GM19324 (cell line): ENCODE measurements around the gene CKS2.

Experiments used
- ATAC-seq: cut with Tn5 transposase; IDR thresholded peaks from one replicate; pipeline ENCODE4 v1.9.1; 2021; ENCODE audit warnings: mild to moderate bottlenecking, moderate library complexity; ENCODE audit not compliant: unreplicated experiment, low FRiP score

CKS2 gene

DNA sequence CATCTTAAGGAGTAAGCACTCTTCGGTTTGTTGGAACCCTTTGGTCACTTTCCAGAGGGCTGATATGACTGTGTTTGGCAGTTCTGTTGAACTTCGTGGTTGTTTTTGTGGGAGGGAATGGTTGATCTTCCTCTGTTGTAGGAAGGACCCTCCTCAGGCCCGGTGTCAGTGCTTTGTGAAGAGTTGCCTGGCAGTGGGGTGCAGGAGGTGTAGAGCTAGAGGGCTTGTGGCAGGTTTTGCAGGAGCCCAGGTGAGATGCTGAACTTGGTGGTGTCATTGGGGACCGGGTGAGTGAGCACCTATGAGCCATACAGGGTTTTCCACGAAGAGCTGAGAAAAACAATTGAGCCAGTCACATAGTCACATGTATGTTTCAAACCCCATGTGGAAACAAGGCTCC lies 34.5 kb downstream of the CKS2 start:
- ATAC-seq = no peak

DNA sequence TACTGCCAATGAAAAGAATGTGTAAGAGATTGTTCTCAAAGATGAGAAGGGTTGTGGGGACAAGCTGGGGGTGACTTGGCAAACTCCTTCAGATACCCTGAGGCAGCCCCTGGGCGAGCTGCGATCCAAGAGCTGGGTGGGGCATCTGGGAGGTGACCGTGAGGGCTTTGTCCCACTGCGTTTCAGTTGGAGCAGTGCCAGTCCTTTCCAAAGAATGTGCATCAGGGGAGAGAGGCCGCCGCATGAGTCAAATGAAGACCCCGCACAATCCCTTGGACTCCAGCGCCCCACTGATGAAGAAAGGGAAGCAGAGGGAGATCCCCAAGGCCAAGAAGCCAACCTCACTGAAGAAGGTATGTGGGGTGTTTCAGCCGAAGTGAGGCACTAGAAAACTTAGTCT lies 35.7 kb downstream of the CKS2 start:
- ATAC-seq = no peak

DNA sequence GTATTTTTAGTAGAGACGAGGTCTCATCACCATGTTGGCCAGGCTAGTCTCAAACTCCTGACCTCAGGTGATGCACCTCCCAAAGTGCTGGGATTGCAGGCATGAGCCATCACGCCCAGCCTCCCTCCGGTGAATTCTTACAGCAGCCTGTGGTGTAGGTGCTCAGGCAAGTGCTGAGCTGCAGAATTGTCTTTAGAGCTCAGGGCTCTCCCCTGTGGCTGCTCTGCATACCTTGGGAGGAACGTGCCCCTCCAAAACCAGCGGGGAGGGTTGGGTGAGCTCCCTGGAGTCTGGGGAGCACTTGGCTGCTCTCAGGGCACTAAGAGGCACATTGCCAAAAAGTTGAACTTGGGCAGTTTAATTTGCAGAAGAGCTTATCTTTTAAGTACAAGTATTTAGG lies 36.7 kb downstream of the CKS2 start:
- no peak for ATAC-seq

DNA sequence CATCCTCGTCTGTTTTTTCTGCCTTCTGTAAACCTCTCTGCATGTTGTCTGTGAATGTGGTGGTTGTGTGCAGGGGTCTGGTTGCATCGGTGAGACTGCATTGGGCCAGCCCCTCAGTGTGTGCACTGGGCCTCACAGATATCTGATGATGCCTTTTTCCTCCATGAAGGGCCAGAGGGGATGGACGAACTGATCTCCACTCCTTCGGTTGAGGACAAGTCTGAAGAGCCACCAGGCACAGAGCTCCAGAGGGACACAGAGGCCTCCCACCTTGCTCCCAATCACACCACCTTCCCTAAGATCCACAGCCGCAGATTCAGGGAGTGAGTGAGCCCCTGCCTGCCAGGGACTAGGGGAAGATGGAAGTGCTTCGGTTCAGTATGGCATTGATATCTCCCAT lies 38.6 kb downstream of the CKS2 start:
- ATAC-seq = no peak

DNA sequence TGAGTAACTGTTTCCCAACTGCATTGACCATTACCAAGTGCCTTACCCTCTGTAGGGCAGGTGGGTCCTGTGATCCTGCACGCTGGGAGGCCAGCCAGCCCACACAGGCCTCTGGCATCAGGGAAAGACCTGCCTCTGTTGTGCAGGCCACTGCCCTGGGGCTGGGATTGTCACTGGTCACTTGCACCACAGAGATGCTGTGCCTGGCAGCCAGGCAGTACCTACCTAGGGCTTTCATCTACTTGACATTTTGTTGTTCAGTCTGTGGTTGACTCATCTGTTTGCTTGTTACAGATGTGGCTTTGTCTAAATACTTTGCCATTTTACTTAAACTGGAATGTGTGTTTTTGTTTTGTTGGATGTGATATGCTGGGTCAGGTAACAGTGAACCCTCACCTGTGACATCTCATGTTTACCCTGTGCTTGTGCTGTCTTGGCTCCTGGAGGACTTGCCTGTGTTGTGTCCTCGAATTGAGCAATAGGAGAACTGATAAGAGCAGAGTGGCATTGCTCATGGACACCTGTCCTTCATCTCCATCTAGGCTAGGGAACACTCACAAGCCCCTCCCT lies 40.1 kb downstream of the CKS2 start:
- ATAC-seq = no peak

DNA sequence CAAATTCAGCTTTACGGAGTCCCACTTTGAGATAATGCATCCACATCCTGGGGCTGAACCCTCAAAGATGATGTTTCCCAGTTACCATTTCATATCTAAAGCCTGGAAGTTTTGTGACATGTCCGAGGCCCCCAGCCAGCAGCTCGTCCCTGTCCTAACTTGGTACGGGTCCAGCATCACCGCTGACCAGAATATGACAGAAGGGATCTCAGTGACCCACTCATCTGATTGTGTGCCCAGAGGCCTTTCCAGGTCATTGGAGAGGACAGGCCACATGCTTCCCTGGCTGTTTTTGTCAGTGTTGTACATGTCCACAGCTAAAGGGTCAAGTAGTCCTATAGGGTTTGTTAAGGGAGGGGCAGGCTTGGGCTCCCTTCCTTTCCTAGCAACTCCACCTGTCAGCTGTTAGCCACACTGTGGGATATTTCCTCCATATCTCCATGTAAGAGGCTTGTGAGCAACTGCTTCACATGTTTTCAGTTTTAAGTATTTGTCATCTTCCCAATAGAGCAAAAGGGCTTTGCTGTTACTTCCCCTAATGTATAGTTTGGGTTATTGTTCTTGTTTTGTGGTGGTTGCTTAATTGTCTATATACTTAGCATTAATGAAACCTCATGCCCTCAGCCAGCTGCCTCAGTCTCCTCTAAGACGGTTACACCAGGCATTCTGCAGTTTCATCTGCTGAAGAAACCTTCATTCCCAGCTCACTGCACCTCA lies 40.7 kb downstream of the CKS2 start:
- ATAC-seq = no peak

DNA sequence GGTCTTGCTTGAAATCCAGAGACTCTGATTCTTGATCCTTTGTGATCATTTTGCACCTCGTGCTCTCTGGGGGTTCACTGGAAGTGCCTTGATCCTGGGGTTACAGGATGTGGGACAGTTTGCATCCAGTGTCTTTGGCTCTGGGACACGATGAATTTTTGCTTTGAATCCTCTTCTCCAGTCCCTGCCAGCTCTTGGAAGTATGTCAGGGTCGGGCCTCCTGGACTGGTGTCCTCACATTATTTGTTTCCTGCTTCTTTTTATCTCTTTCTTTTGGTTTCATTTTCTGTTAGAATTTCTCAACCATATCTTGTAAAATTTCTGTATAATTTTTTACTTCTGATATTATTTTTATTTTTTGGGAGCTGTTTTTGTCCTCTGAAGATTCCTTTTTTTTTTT lies 41.5 kb downstream of the CKS2 start:
- ATAC-seq = no peak

DNA sequence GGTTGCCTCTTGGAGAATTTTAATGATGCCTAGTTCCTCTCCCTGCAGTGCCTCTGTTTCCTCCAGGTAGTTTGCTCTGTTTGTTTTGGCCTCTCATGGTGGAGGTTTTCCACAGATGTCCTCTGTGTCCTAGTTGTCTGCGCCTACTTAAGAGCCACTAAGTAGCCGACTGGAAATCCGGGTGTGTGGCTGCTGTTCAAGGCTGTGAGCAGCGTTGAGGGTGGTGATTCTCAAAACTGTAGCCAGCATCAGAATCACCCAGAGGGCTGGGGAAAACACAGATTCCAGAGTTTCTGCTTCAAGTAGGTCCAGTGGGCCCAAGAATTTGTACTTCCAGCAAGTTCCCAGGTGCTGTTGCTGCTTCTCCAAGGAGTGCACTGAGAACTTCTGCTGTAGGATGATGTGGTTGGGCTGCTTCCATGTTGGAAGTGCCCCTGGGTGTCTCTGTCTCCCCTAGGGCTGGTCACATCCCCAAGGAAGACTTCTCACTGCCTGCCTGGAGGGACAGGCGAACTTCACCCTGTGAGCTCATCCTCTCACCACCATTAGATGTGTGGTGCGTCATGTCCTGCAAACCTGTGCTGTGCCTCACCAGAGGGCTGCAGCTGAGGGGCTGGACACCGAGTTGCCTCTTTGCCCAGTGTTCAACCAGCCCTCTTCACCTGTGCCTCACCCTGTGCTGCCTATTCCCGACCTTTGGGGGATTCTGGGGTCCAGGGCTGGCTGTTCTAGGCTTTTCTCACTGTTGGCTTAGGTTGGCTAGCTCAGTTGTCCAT lies 42.1 kb downstream of the CKS2 start:
- no peak for ATAC-seq

DNA sequence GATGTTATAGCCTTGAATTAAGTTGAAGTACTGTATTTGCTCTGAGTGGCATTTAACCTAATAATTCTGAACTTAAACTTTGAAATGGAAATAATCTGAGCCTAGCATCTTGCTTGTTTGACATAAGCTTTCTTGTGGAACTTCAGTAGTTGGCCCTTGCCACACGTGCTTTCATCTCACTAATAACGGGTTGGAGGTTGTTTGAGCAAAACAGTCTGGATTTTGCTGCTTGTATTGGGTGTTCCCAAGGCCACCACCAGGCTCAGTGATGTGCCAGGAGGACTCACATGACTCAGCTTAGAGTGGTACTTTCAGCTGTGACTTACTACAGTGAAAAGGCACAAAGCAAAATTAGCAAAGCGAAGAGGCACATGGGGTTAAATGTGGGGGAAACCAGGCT lies 43.0 kb downstream of the CKS2 start:
- ATAC-seq = no peak

DNA sequence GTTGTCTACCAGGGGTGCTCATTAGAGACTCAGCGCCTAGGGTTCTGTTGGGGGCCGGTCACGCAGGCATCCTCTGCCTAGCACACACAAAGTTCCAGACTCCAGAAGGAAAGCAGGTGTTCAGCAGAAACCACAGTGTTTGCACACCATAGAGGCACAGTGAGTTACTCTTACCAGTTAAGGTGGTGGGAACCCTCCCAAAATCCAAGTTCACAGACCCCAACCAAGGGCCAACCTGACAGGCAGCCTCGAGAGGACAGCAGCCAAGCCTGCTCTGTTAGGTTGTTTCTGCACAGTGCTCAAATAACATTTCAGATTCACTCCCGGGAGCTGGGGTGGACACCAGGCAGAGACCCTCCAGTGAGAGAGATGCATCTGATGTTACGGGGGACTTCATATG lies 43.5 kb downstream of the CKS2 start:
- no peak for ATAC-seq

DNA sequence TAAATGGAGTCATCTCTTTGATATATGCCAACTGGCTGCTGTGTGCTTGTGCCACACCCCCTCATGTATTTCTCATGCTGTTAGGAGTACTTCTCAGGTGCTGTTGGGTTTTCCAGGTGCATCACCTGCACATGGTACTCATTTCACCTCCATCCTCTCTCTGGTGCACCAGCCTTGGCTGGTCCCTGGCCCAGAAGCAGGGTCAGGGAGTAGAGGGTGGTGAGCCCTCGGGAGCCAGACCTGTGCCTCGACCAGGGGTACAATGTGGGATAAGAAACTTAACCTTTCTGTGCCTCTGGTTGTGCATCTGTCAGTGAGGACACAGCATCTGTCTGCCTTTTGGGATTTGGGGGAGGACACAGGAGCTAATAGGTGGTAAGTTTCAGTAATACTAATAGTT lies 45.8 kb downstream of the CKS2 start:
- ATAC-seq = no peak

DNA sequence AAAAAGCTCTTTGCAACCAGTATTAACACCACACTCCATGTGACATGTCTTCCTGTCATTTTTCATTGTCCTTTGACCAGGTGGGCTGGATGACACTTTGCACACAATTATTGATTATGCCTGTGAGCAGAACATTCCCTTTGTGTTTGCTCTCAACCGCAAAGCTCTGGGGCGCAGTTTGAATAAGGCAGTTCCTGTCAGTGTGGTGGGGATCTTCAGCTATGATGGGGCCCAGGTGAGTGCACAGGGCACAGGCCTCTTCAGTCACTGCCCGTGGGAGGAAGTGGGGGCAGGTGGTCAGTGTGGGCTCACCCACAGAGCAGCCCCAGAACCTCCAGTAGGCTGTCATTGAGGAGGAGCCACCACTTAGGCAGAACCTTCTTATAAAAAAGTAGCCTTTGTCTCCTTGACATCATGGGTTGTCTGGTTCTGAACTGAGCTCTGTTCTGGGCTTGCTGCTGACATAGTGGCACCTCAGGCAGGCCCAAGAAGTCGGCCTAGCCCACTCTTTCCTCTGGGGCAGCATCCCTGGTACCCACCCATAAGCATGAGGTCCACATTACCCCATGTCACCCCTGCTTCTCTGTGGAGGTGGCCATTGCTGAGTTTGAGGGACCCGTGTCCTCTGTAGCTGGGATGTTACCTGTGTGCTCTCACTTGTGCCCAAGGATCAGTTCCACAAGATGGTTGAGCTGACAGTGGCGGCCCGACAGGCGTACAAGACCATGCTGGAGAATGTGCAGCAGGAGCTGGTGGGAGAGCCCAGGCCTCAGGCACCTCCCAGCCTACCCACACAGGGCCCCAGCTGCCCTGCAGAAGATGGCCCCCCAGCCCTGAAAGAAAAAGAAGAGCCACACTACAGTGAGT lies 46.6 kb downstream of the CKS2 start:
- no peak for ATAC-seq

DNA sequence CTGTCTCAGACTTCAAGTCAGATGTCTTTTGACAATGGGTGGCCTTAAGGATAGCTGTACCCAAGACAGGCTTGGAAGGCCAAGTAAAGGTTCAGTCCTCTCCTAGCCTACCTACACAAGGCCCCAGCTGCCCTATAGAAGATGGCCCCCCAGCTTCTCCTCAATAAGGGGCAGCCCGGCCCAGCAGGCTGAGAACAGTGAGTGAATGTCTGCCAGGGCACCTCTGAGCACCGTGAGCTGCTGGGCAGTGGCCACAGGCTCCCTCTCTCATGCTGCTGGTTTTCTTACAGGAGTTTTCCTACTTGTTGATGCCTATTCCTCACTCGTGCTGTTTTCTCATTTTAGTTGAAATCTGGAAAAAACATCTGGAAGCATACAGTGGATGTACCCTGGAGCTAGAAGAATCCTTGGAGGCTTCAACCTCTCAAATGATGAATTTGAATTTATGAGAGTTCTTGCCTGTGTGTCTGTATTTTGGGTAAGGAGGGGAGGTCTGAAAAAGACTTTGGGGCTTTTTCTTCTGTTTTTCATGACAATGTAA lies 47.5 kb downstream of the CKS2 start:
- ATAC-seq = no peak

DNA sequence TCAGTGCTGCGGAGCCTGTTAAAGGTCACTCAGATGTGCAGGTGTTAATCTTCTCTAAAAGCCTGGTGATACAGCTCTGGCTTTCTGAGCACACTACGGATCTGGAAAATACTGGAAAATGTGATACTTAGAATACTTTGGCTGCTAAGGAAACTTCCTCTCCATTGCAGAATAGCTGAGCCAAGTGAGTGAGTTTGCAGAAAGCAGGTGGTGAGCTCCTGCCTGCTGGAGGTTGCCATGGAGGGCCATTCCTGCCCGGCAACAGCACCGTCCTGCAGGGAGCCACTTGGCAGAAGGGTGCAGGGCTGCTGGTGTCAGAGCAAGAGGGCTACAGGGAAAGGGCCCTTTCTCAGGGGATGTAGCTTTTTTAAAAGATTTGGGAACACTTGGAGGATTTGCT lies 48.0 kb downstream of the CKS2 start:
- no peak for ATAC-seq

DNA sequence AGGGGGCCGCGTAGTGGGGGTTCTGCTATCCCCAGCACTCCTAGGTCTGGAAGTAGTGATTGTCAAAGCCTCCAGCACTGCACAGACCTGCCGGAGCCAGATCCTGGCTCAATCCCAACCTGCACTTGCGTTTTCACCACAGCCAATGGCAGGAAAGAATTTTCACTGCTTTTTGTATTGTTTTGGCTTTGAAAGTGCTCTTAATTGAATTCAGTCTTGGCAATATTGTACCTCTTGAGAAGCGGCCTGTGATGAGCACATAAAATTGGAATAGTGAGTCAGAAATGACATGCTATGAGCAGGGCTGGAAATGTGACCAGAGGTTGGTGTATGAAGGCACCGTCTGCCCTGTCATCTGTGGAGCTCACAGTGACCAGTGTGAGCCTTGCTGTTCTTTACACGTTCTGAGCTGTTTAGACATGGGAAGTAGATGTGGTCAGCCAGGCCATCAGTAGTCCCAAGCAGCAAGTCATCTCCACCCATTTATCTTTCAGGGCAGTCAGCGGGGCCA lies 48.8 kb downstream of the CKS2 start:
- ATAC-seq = no peak

DNA sequence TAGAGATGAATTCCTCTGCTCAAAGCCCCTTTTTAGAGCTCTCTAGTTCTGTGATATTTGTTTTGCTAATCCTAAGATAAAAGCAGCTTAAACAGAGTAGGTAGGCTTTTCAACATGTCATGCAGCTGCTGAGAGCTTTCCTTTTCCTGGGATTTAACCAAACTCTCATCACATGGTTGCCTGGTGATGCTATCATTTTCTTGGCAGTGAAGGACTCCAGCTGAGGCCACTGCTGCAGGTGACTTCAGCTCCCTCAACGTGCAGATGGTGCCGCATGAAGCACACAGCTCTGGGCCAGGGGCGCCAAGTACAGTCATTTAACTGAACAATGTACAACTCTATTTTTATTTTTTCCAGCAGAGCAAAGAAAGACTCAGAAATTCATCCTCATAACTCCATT lies 49.5 kb downstream of the CKS2 start:
- no peak for ATAC-seq

DNA sequence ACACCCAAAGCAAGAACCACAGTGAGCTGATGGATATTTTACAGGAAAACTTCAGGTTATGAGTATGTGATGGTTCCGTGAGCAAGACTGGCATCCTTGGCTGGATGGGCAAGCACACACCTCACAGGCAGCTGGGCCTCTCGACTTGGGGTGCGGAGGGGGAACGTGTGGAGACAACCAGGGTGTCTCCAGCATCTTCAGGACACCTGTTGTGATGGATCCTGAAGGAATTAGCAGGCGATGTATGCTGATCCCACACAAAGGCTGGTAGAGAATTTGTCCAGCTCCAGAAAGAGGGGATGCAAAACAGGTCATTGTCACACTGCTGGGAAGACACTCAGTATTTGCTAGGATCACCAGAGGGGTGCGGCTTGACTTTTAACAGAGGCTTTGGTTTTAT lies 50.0 kb downstream of the CKS2 start:
- ATAC-seq = no peak

DNA sequence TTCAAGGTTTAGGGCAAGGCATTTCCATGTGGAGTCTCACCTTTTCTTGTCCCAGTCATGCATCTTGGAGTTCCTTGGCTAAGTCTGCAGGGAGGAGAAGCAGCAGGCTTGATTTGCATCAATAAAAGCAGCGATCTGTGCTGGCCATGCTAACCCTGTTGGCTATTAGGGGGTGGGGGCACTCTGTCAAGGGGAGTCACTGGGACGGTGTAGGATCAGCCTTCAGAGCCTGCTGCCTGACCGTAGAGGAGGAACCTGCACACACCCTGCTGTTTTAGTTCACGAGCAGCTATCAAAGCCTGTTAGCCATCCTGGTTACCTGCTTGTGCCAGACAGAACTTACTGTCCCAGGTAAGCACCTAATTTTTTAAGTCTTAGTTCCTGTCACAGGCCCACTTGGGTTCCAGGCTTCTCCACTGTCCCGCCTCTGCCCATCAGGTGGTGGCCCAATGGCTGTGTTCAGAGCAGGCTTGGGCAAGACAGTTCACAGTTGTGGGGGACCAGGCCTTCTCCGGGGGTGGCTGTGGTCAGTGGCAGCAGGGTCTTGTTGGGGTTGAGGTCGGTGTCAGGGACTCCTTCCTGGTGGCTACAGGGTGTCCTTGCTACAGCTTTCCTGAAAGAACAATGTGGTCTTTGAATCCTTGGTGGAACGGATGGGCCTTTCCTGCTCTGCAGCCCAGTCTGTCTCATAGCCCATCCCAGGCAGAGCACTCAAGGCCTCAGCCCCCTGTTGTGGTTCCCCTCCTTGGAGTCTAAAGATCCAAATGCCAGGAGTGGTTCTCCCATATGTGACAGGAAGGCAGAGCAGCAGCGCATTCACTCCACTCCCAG lies 51.0 kb downstream of the CKS2 start:
- ATAC-seq = no peak

DNA sequence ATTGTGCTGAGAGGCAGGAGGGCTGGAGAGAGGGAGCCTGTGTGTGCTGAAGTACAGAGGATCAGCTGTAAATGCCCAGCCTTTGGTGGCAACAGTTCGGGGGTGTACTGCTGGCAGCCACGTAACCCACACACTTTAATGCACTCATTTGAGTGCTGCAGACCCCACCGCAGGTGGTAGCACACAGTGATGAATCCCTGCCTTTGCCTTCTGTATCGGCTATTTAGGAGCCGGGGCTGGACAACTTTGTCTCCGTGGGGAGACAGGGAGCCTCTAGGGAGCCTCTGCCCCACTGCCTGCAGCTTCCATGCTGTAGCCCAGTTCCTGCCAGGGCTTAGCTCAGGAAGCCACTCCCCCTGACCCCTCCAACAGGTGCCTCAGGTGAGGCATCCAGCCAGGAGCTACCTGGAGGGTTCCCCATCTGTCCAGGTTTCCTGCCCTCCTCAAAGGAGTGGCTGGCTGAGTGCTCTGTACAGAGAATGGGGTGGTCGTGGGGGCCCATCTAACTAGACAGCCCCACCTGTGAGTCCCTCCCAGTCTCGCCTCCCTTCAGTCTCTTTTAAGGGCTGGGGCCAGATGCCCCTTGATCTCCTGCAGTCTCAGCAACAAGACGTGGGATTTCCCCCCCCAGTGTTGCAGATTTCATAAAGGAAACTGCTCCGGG lies 51.8 kb downstream of the CKS2 start:
- no peak for ATAC-seq
